OCI-M2 (cell line): ENCODE data around the gene YEATS2.
"Not testable (repeated sequence)": the region's sequence is repeated elsewhere in the genome, so short reads cannot be mapped to it uniquely, and the experiment has no call there.

Experiments
- DNase-seq: peaks from one replicate; lab custom pipeline; 2025; ENCODE audit not compliant: unreplicated experiment; lab: John Stamatoyannopoulos, UW

YEATS2 gene

GRCh38 chr3:183711516-183711915, 13.9 kb downstream of the YEATS2 start:
- DNase-seq, result no peak

DNA sequence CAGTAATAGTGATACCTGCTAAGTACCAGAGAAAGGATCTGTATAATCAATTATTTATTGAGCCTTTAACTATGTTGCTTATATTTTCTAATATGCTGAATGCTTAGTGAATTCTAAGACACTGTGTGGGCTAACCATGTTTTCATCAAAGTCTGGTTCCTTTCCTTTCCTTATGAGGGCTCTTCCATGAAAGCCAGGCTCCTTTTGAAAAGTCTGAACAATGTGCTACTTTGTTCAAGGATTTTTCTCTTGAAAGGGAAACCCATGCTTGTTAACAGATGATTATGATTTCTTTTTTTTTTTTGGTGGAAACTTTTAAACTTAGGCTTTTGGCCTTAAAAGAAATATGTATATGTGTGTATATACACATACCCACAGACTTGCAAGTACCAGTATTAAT, 17.0 kb downstream of the YEATS2 start:
- DNase-seq, result no peak

- no peak for DNase-seq
These were observed 20.4 kb downstream of the YEATS2 start for GRCh38 chr3:183718012-183718411.

GRCh38 chr3:183725387-183725786, 27.8 kb downstream of the YEATS2 start:
- DNase-seq, result no peak

DNA sequence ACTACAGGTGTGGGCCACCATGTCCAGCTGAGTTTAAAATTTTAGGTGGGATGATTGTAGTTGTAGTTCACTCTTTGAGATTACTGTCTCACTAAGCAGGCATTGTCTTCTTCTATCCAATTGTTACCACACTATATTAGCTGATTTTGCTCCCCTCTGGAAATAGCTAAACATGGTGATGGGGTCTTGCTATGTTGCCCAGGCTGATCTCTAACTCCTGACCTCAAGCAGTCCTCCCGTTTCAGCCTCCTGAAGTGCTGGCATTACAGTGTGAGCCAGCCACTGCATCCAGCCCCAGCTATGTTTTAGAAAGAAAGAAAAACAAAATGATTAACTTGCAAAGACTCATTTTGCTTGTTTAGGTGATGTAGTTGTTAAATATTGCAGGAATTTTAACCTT, 30.6 kb downstream of the YEATS2 start:
- DNase-seq, result no peak

GRCh38 chr3:183730361-183730760, 32.8 kb downstream of the YEATS2 start:
- DNase-seq, result no peak

DNA sequence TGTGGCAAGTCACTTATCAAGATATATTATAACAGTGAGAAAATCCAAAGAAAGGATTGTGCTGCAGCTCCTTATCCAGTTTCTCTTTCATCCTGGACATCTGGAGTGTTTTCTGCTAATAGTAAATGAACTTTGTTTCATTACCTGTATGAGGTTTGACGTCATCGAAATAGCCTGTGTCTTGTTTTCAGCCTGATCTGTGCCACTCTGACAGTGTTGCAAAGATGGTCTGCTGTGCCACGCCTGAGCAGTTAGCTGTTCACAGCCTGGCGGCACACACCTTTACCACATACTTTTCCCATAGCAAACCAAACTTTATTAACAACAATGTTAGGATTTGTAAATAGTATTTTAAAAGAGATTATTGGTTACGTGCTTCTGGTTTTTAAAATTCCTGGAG, 34.0 kb downstream of the YEATS2 start:
- no peak for DNase-seq

DNA sequence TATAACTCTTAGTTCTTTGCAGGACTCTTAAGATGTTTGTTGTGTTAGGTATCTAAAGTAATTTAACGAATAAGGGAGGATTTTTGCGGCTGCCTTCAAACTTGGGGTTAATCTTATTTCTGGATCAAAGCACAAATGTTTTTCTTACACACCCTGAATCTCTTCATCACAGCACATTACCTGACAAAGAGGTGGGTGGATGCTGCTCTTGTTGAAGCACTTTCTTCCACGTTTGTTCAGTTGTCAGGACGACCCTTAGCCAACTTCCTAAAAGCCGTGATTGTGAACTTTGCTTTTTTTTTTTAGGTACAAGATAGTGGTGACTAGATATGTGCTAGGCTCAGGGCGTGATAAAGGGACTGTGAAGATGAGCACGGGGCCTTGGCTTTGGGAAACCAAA, 36.0 kb downstream of the YEATS2 start:
- no peak for DNase-seq

GRCh38 chr3:183734750-183735494, 37.3 kb downstream of the YEATS2 start:
- no peak for DNase-seq

GRCh38 chr3:183737116-183737515, 39.5 kb downstream of the YEATS2 start:
- no peak for DNase-seq

DNA sequence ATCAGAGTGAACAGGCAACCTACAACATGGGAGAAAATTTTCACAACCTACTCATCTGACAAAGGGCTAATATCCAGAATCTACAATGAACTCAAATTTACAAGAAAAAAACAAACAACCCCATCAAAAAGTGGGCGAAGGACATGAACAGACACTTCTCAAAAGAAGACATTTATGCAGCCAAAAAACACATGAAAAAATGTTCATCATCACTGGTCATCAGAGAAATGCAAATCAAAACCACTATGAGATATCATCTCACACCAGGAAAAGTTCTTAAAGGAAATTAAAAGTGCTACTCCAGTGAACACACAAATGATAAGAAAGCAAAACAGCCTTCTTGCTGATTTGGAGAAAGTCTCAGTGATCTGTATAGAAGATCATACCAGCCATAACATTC, 42.6 kb downstream of the YEATS2 start:
- DNase-seq, result not testable (repeated sequence)

DNA sequence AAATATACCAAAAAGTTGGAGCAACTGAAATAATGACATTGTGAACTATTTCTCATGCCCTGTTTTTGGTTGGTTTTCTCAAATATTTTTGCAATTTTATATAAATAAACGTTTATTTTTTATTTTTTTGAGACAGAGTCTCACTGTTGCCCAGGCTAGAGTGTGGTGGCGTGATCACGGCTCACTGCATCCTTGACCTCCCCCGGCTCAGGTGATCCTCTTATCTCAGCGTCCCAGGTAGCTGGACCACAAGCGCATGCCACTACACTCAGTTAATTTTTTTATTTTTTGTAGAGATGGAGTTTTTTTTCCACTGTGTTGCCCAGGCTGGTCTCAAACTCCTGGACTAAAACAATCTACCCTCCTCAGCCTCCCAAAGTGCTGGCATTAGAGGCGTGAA, 45.6 kb downstream of the YEATS2 start:
- no peak for DNase-seq

DNA sequence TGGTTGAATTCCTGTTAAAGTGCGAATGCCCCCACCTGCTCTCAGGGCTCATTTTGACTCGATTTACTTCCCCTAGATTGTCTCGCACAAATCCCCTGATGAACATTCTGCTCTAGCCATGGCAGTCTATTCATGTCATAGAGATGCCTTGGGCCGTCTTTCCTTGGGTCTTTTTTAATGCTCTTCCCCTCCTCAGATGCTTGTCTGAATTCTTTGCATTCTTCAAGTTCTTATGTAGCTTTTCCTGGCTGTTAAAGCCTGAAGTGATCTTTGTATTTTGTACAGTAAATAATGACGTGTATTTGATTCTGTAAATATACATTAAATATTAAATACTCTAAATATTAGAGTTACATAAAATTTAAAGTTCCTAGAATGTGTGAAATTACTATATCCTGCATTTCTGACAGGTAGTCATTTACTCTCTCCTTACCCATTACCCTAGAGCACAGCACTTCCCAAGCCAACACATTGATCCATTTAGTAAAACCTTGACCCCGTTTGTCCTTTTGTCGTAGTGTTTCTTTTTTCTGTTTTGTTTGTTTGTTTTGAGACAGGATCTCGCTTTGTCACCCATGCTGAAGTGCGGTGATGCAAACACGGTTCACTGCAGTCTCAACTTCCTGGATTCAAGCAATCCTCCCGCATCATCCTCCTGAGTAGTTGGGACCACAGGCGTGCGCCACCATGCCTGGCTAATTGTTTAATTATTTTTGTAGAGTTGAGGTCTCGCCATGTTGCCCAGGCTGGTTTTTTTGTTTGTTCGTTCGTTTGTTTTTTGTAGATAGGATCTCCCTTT, 47.9 kb downstream of the YEATS2 start:
- DNase-seq, result no peak

DNA sequence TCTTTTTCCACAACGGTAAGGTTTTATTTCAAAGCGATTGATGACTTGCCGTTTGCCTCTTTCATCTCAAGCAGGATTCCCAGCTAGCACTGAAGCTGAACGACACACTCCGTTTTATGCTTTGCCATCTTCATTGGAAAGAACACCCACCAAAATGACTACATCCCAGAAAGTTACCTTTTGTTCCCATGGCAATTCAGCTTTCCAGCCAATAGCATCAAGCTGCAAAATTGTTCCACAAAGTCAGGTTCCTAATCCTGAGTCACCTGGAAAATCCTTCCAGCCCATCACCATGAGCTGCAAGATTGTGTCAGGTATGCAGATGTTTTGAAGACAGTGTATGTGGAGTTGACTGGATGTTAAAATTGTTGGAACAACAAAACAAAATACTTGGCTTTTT, 56.5 kb downstream of the YEATS2 start:
- no peak for DNase-seq

- DNase-seq, result no peak
These were observed 64.7 kb downstream of the YEATS2 start for GRCh38 chr3:183762304-183762703.

GRCh38 chr3:183764847-183765731, 67.5 kb downstream of the YEATS2 start:
- no peak for DNase-seq

- no peak for DNase-seq
These were observed 68.5 kb downstream of the YEATS2 start for GRCh38 chr3:183766107-183766506.

GRCh38 chr3:183766745-183767606, 69.4 kb downstream of the YEATS2 start:
- DNase-seq, result no peak

- DNase-seq, result no peak
These were observed 70.5 kb downstream of the YEATS2 start for GRCh38 chr3:183768114-183768513.

DNA sequence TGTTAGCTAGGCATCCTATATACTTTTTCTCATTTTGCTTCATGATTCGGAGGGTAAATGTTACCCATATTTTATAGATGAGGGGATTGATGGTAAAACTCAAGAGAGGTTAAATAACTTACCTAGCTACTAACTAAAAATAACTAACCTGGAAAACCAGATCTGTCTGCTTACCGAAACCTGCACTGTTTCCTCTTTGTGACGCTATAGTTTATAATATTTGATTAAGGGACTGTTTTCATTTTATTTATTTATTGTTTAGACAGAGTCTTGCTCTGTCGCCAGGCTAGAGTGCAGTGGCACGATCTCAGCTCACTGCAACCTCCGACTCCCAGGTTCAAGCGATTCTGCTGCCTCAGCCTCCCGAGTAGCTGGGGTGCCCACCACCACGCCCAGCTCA, 71.9 kb downstream of the YEATS2 start:
- DNase-seq, result no peak

DNA sequence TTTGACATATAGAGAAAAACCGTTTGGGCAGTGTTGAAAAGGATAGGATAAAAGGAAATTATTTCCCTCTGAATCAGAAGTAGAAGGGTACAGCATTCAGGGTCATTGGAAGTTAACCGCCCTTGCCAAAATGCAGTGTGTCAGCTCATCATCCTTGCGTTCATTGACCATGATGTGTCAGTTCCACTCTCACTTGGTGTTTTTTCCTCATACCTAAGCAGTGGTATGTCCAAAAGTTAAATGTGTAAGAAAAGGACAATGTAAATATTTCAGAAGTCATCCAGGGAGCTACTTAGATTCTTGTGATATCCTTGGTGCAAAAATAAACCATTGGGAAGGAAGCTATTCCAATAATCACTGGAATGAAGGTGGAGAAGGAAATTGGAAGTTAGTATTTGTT, 77.0 kb downstream of the YEATS2 start:
- DNase-seq, result no peak
